ENCODE results near the gene ASAP2. TPM values are rescaled to one million over a fixed set of nuclear protein-coding genes. Genes with fewer than 3 reads are reported as not detected.
A peak's percentile ranks its signal among the peaks of the same experiment; 100 is the strongest.

The ASAP2 gene
- total and polyA plus RNA-seq, 9 of the 15 experiments (the other 6 are each of a cell fraction or from before 2014, with no cell fraction given): 0.06 to 4.3 (median 3.1) TPM

GRCh38 chr2:9315280-9315847 lies 108.8 kb downstream of the ASAP2 start:
- Histone ChIP-seq H3K36me3 (ENCODE audit: control insufficient read depth, insufficient read depth, low read length) (no peaks in the 10 kb centered on the region), H3K9ac (ENCODE audit: insufficient read depth in 1 of 2, low read depth in 2 of 2, low read length in 2 of 2) (peak overlapping the region in 1 of 2 experiments; percentile 28; a peak in 1 of 4 replicates), H4K20me1 (replicated peaks; ENCODE audit: control insufficient read depth, insufficient read depth, low read length) (no peaks in the 10 kb centered on the region), H3K4me1 (replicated peaks in 1 of 2; ENCODE audit: control insufficient read depth in 2 of 2, insufficient read depth in 2 of 2, low read length in 2 of 2) (peaks cover 4 to 8% of the 10 kb centered on the region in 2 experiments; a peak in 2 of 5 replicates), H3K27me3 (ENCODE audit: control insufficient read depth in 2 of 2, insufficient read depth in 2 of 2, low read length in 2 of 2) (peaks cover 3 to 35% of the 10 kb centered on the region in 2 experiments; a peak in 3 of 5 replicates), H3K9me3 (replicated peaks; ENCODE audit: control insufficient read depth, insufficient read depth, low read depth, low read length) (no peaks in the 10 kb centered on the region; the same call in 1 of the 2 replicates), H3K27ac (ENCODE audit: extremely low read depth, low read depth, low read length) (no peak overlapping the region), H3K4me3 (no peak overlapping the region), H3K9me1 (ENCODE audit: control insufficient read depth, insufficient read depth, low read length) (no peaks in the 10 kb centered on the region), H3K4me2 (ENCODE audit: insufficient read depth, low read length) (no peak overlapping the region), H3K79me2 (ENCODE audit: control insufficient read depth, insufficient read depth, low read length) (no peaks in the 10 kb centered on the region), H2AFZ (ENCODE audit: low read depth, low read length) (no peak overlapping the region)
- no TSS peak for BruUV-seq (replicated peaks)
- intact Hi-C loops (cut with micrococcal nuclease) (no loop called here), in situ Hi-C loops (cut with MboI) (no loop called here)
- DNase-seq (ENCODE audit: extremely low read depth in 1 of 4, low spot score in 3 of 4) (no peak), FAIRE-seq (no peak), ATAC-seq (no peak)
- 33% methylated on average over 16 of the region's 16 CpGs for WGBS (ENCODE audit: insufficient coverage, low coverage, missing lambda C conversion rate)
- ChIA-PET CTCF (ENCODE audit: low intra/inter-chr PET ratio) (no interaction called here), POLR2A (interaction anchor here (0.5 to 0.9 kb wide), 2 partner anchors 15 to 56 kb away, joined by 3 to 4 read pairs; no protein-coding TSS in a partner anchor)
- TF ChIP-seq HDGF (IDR thresholded peaks at IDR 0.05): no peak
- no peak for TF ChIP-seq RFX5 (IDR thresholded peaks at IDR 0.05; ENCODE audit: low read depth, low read length)
- TF ChIP-seq FOXA3 (CRISPR knock-in tag; conservative IDR thresholded peaks at IDR 0.05 in 1 of 2, IDR thresholded peaks at IDR 0.05 in 1 of 2): no peak
- no peak for TF ChIP-seq ZFX (CRISPR knock-in tag; IDR thresholded peaks at IDR 0.05)
- TF ChIP-seq SMARCA4 (IDR thresholded peaks at IDR 0.05): no peak
- TF ChIP-seq USF2 (CRISPR knock-in tag; IDR thresholded peaks at IDR 0.05): no peak
- TF ChIP-seq FOXJ3 (CRISPR knock-in tag; IDR thresholded peaks at IDR 0.05): no peak
- TF ChIP-seq ZNF644 (tag; IDR thresholded peaks at IDR 0.05; ENCODE audit: low read depth): no peak
- TF ChIP-seq ZNF280A (IDR thresholded peaks at IDR 0.05; ENCODE audit: low read depth, partially characterized antibody): no peak
- TF ChIP-seq THRB (CRISPR knock-in tag; conservative IDR thresholded peaks at IDR 0.05): no peak
- TF ChIP-seq HMGXB4 (CRISPR knock-in tag; IDR thresholded peaks at IDR 0.05): no peak
- TF ChIP-seq ZNF282 (CRISPR knock-in tag; IDR thresholded peaks at IDR 0.05): no peak
- TF ChIP-seq HNRNPK (IDR thresholded peaks at IDR 0.05; ENCODE audit: low read depth, low read length, poor library complexity, severe bottlenecking): no peak
- no peak for TF ChIP-seq SMARCB1 (IDR thresholded peaks at IDR 0.05; ENCODE audit: insufficient read length, low read depth)
- no peak for TF ChIP-seq ZFP30 (CRISPR knock-in tag; IDR thresholded peaks at IDR 0.05; ENCODE audit: borderline replicate concordance)
